ENCODE data around the gene SRSF1. TPM values are rescaled to one million over a fixed set of nuclear protein-coding genes. Genes with fewer than 3 reads are reported as not detected.

The SRSF1 gene
- total RNA-seq, 4 donors from 2014 or later = 122 to 174 (median 143) TPM

DNA sequence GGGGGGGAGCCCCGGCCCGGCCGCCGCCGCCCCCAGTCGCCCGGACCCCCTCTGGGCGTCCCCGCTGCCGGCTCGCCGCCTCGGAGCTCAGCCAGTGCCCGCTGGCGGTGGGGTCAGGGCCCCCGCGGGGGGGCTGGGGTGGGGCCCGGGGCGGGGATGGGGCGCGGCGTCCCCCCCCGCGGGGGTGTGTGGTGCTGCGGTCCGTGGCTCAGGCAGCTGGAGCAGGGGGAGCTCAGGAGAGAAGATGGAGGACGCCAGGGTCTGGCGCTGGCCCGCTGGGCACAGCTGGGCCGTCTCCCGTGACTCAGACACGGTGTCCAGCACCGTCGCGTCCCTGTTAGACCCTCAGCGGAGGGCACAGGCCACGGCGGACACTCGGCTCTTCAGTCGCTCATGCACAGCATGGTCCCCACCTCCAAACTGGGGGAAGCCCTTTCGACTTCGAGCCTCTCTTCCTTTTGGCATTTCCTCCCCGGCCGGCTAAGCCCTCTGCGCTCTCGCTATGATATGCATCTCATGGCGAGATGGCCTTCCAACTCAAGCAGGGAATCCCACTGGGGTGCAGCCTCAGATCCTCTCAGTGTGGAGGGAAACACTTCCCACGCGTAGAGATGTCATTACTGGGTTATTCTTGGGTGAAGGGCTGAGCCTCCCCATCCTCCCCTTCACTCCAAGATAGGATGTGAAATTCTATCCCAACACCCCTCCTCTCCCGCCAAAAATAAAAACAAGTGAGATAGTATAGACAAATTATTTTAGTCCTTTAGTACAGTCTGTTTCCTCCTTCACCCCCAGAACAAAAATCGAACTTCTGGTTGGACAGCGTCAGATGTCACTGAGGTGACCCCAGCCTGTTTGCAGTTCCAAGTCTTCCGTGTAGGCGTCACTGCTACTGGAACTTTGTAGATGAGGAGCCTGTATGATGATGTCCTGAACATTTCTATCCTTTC is 18.5 kb downstream of the SRSF1 start:
- Histone ChIP-seq H3K9me3 (no peaks in the 10 kb centered on the region), H3K4me1 (peaks cover 16 to 57% (median 31%) of the 10 kb centered on the region in 4 donors), H3K27ac (peak overlapping the region; percentile 93 to 97 (median 96)), H3K4me3 (peak overlapping the region; percentile 67 to 81 (median 78)), H3K36me3 (no peaks in the 10 kb centered on the region), H3K27me3 (no peaks in the 10 kb centered on the region)
- DNase-seq = peak; percentile 77
- intact Hi-C loops (cut with DNase I; ENCODE audit: low total_unique reads) = loop anchor here (5.0 kb wide), 1 partner anchor 46 kb away; no protein-coding TSS in a partner anchor
- TF ChIP-seq CTCF (IDR thresholded peaks at IDR 0.05) (peak in 1 of 5 experiments; percentile 29), POLR2AphosphoS5 (IDR thresholded peaks at IDR 0.05) (peak; percentile 51 to 80 (median 63)), POLR2A (IDR thresholded peaks at IDR 0.05) (peak; percentile 71), EP300 (IDR thresholded peaks at IDR 0.05; ENCODE audit: low read depth) (no peak)
- in situ Hi-C loops (cut with MboI; ENCODE audit: low pct_ligation_motif_present in 1 of 4, low pct_unique_long_range_greater_than_20kb in 1 of 4, low sequenced_read_pairs in 3 of 4) = loop anchor here in 1 of 4 donors (25.0 kb wide), 1 partner anchor 99 kb away; the partner anchor contains the start of gene DYNLL2
- 7% methylated on average over 26 of the region's 54 CpGs; no CpG with 5 or more reads in 1 of the 2 donors for WGBS, 2 donors (ENCODE audit: low coverage in 1 of 2)

- TF ChIP-seq POLR2A (IDR thresholded peaks at IDR 0.05) (peak; percentile 48), POLR2AphosphoS5 (IDR thresholded peaks at IDR 0.05) (peak; percentile 18 to 66 (median 44)), EP300 (IDR thresholded peaks at IDR 0.05; ENCODE audit: low read depth) (no peak), CTCF (IDR thresholded peaks at IDR 0.05) (peak in 1 of 5 experiments; percentile 3)
- peak; percentile 80 for DNase-seq
- Histone ChIP-seq H3K9me3 (no peaks in the 10 kb centered on the region), H3K4me3 (peak within 1 kb of the TSS; percentile 67 to 81 (median 78)), H3K4me1 (peaks cover 23 to 57% (median 32%) of the 10 kb centered on the region in 4 donors), H3K36me3 (no peaks in the 10 kb centered on the region), H3K27ac (peak within 1 kb of the TSS; percentile 93 to 97 (median 96)), H3K27me3 (no peaks in the 10 kb centered on the region)
- intact Hi-C loops (cut with DNase I; ENCODE audit: low total_unique reads) (loop anchor here (5.0 kb wide), 1 partner anchor 45 kb away; no protein-coding TSS in a partner anchor), in situ Hi-C loops (cut with MboI; ENCODE audit: low pct_ligation_motif_present in 1 of 4, low pct_unique_long_range_greater_than_20kb in 1 of 4, low sequenced_read_pairs in 3 of 4) (loop anchor here in 1 of 4 donors (25.0 kb wide), 1 partner anchor 100 kb away; the partner anchor contains the start of gene DYNLL2)
- 0 to 1% methylated on average over 8 to 44 of the region's 74 CpGs for WGBS, 2 donors (ENCODE audit: low coverage in 1 of 2)
Observed at GRCh38 chr17:57987581-57988300, 19.3 kb downstream of the SRSF1 start, which contains the start of gene VEZF1. Gene VEZF1, minus strand, starts transcription at chr17:57988254. Its CDS starts 143 bp downstream, at chr17:57988111.

GRCh38 chr17:57986841-57987580 is 20.0 kb downstream of the SRSF1 start:
- DNase-seq = peak; percentile 46
- TF ChIP-seq EP300 (IDR thresholded peaks at IDR 0.05; ENCODE audit: low read depth) (no peak), POLR2AphosphoS5 (IDR thresholded peaks at IDR 0.05) (peak; percentile 43 to 49 (median 48)), POLR2A (IDR thresholded peaks at IDR 0.05) (peak; percentile 47), CTCF (IDR thresholded peaks at IDR 0.05) (no peak)
- Histone ChIP-seq H3K4me3 (peak overlapping the region; percentile 67 to 81 (median 76)), H3K27me3 (no peaks in the 10 kb centered on the region), H3K9me3 (no peaks in the 10 kb centered on the region), H3K27ac (peak overlapping the region; percentile 93 to 97 (median 96)), H3K36me3 (peaks cover 0 to 5% (median 0%) of the 10 kb centered on the region in 4 donors), H3K4me1 (peaks cover 28 to 64% (median 35%) of the 10 kb centered on the region in 4 donors)
- WGBS, 2 donors (ENCODE audit: low coverage in 1 of 2) = 0 to 2% methylated on average over 11 to 38 of the region's 38 CpGs
- intact Hi-C loops (cut with DNase I; ENCODE audit: low total_unique reads) (loop anchor here (5.0 kb wide), 1 partner anchor 45 kb away; no protein-coding TSS in a partner anchor), in situ Hi-C loops (cut with MboI; ENCODE audit: low pct_ligation_motif_present in 1 of 4, low pct_unique_long_range_greater_than_20kb in 1 of 4, low sequenced_read_pairs in 3 of 4) (loop anchor here in 1 of 4 donors (25.0 kb wide), 1 partner anchor 100 kb away; the partner anchor contains the start of gene DYNLL2)

Measured in transverse colon (tissue), 4 donors.